GM12892 (cell line): Measurements from ENCODE around the gene SLC44A1.

Experiments used
- POLR2A ChIP-seq: IDR thresholded peaks from 2 replicates; pipeline ENCODE4 v1.6.1; 2011; ENCODE audit warnings: low read depth, low read length, control low read depth
- POLR2AphosphoS5 ChIP-seq: IDR thresholded peaks from 2 replicates; pipeline ENCODE4 v1.6.1; 2011; ENCODE audit warnings: low read depth, low read length, control low read depth
- TAF1 ChIP-seq: IDR thresholded peaks from 2 replicates; pipeline ENCODE4 v1.6.1; 2011; ENCODE audit warnings: low read depth, mild to moderate bottlenecking, control low read depth, low read length, borderline replicate concordance

DNA sequence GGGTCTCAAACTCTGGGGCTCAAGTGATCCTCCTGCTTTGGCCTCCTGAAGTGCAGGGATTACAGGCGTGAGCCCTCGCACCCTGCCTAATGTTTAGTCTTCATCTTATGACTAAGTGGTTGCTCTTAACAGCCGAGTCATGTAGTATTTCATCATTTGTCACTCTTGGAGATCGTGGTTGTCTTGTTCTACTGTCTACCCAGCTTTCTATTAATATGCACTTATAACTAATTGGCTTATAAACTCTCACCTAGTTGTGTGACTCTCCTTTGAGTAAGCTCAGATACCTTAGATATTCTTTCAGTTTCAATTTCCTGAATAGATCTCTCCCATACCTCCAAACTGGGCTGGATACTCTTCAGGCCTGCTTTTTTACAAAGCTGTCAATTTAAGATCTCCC, 19.9 kb downstream of the SLC44A1 start:
- no peak for TF ChIP-seq POLR2AphosphoS5
- no peak for TF ChIP-seq POLR2A
- TF ChIP-seq TAF1 = no peak
